HEK293 (cell line): ENCODE data around the gene ERBIN.

Source experiments
- CTCF ChIA-PET: fragments of 350-600 bp; formaldehyde crosslinking; extraction: SDS; loops from one replicate; lab custom pipeline; 2021; ENCODE audit warnings: antibody characterized with exemption; lab: Yijun Ruan, JAX
- POLR2A ChIA-PET: fragments of 300-600 bp; formaldehyde crosslinking; extraction: SDS; loops from one replicate; lab custom pipeline; 2020; ENCODE audit warnings: antibody characterized with exemption, inconsistent platforms; lab: Yijun Ruan, JAX
- H3K27ac ChIP-seq: fragments of 200-500 bp; sonication (Bioruptor generic); 2 replicates; pipeline ENCODE4 v1.5.1; 2014; ENCODE audit warnings: low read depth, low read length, control low read depth, inconsistent platforms; ENCODE audit errors: extremely low read depth
- H3K36me3 ChIP-seq, 2 experiments: fragments of 200-500 bp in 1 of 2; sonication (Bioruptor generic) in 1 of 2; 1 replicate in 1 of 2; 2 replicates in 1 of 2; pipeline ENCODE4 v1.5.1; 2014 to 2017; ENCODE audit warnings: inconsistent platforms in 2 of 2, low read length in 2 of 2; ENCODE audit not compliant: control insufficient read depth in 2 of 2, insufficient read depth in 1 of 2
- H3K4me1 ChIP-seq: fragments of 200-500 bp; sonication (Bioruptor generic); 2 replicates; pipeline ENCODE4 v1.5.1; 2014; ENCODE audit warnings: mild to moderate bottlenecking, low read length, inconsistent platforms; ENCODE audit not compliant: control insufficient read depth, insufficient read depth
- H3K4me3 ChIP-seq: 2 replicates; pipeline ENCODE4 v1.5.1; 2011; ENCODE audit warnings: low read depth, mild to moderate bottlenecking, control low read depth, low read length, moderate library complexity
- H3K9me3 ChIP-seq: fragments of 200-500 bp; sonication (Bioruptor generic); 2 replicates; pipeline ENCODE4 v1.5.1; 2014; ENCODE audit warnings: low read depth, low read length, inconsistent platforms; ENCODE audit not compliant: control insufficient read depth, insufficient read depth
- BCL11A ChIP-seq: fragments of 450-650 bp; formaldehyde crosslinking; IDR thresholded peaks from 2 replicates; pipeline ENCODE4 v1.5.1; 2016; ENCODE audit warnings: low read depth, missing biosample characterization, missing genetic modification characterization
- PRDM4 ChIP-seq: fragments of 450-650 bp; formaldehyde crosslinking; IDR thresholded peaks from 2 replicates; pipeline ENCODE4 v1.5.1; 2017; ENCODE audit warnings: missing biosample characterization, missing genetic modification characterization
- WT1 ChIP-seq: fragments of 450-650 bp; formaldehyde crosslinking; IDR thresholded peaks from 2 replicates; pipeline ENCODE4 v1.5.1; 2016; ENCODE audit warnings: missing biosample characterization, missing genetic modification characterization
- YY2 ChIP-seq: fragments of 450-650 bp; formaldehyde crosslinking; IDR thresholded peaks from 2 replicates; pipeline ENCODE4 v1.5.1; 2016; ENCODE audit warnings: missing biosample characterization, missing genetic modification characterization
- ZBTB10 ChIP-seq: fragments of 450-650 bp; formaldehyde crosslinking; IDR thresholded peaks from 2 replicates; pipeline ENCODE4 v1.5.1; 2016; ENCODE audit warnings: missing biosample characterization, missing genetic modification characterization
- ZBTB48 ChIP-seq: fragments of 450-650 bp; formaldehyde crosslinking; IDR thresholded peaks from 2 replicates; pipeline ENCODE4 v1.5.1; 2016; ENCODE audit warnings: missing biosample characterization, missing genetic modification characterization
- ZBTB6 ChIP-seq: fragments of 450-650 bp; formaldehyde crosslinking; IDR thresholded peaks from 2 replicates; pipeline ENCODE4 v1.5.1; 2017; ENCODE audit warnings: missing biosample characterization, missing genetic modification characterization
- ZNF10 ChIP-seq: fragments of 450-650 bp; formaldehyde crosslinking; IDR thresholded peaks from 2 replicates; pipeline ENCODE4 v1.5.1; 2017; ENCODE audit warnings: missing biosample characterization, missing genetic modification characterization
- ZNF132 ChIP-seq: fragments of 450-650 bp; formaldehyde crosslinking; IDR thresholded peaks from 2 replicates; pipeline ENCODE4 v1.5.1; 2017; ENCODE audit warnings: missing biosample characterization, missing genetic modification characterization, borderline replicate concordance
- ZNF148 ChIP-seq: fragments of 450-650 bp; formaldehyde crosslinking; IDR thresholded peaks from 2 replicates; pipeline ENCODE4 v1.5.0; 2017; ENCODE audit warnings: missing biosample characterization, missing genetic modification characterization, borderline replicate concordance
- ZNF19 ChIP-seq: fragments of 450-650 bp; formaldehyde crosslinking; IDR thresholded peaks from 2 replicates; pipeline ENCODE4; 2016; ENCODE audit warnings: missing biosample characterization, missing genetic modification characterization, low read depth
- ZNF221 ChIP-seq: fragments of 450-650 bp; formaldehyde crosslinking; IDR thresholded peaks from 2 replicates; pipeline ENCODE4 v1.5.1; 2017; ENCODE audit warnings: missing biosample characterization, missing genetic modification characterization, borderline replicate concordance
- ZNF23 ChIP-seq: fragments of 450-650 bp; formaldehyde crosslinking; IDR thresholded peaks from 2 replicates; pipeline ENCODE4 v1.5.1; 2016; ENCODE audit warnings: missing biosample characterization, missing genetic modification characterization, borderline replicate concordance
- ZNF248 ChIP-seq: fragments of 450-650 bp; formaldehyde crosslinking; IDR thresholded peaks from 2 replicates; pipeline ENCODE4 v1.5.1; 2017; ENCODE audit warnings: missing biosample characterization, missing genetic modification characterization
- ZNF292 ChIP-seq: fragments of 450-650 bp; formaldehyde crosslinking; IDR thresholded peaks from 2 replicates; pipeline ENCODE4 v1.5.1; 2016; ENCODE audit warnings: low read depth, missing biosample characterization, missing genetic modification characterization, borderline replicate concordance
- ZNF521 ChIP-seq: fragments of 450-650 bp; formaldehyde crosslinking; IDR thresholded peaks from 2 replicates; pipeline ENCODE4 v1.5.1; 2017; ENCODE audit warnings: missing biosample characterization, mild to moderate bottlenecking, missing genetic modification characterization
- ZNF585B ChIP-seq: fragments of 450-650 bp; formaldehyde crosslinking; IDR thresholded peaks from 2 replicates; pipeline ENCODE4 v1.5.1; 2016; ENCODE audit warnings: missing biosample characterization, missing genetic modification characterization
- ZNF791 ChIP-seq: fragments of 450-650 bp; formaldehyde crosslinking; IDR thresholded peaks from 2 replicates; pipeline ENCODE4 v1.5.1; 2016; ENCODE audit warnings: missing biosample characterization, missing genetic modification characterization
- ZSCAN16 ChIP-seq: fragments of 450-650 bp; formaldehyde crosslinking; IDR thresholded peaks from 2 replicates; pipeline ENCODE4 v1.5.1; 2016; ENCODE audit warnings: missing biosample characterization, missing genetic modification characterization
- ZSCAN23 ChIP-seq: fragments of 450-650 bp; formaldehyde crosslinking; IDR thresholded peaks from 2 replicates; pipeline ENCODE4 v1.5.1; 2016; ENCODE audit warnings: missing biosample characterization, missing genetic modification characterization

ERBIN gene

GRCh38 chr5:65948115-65948747, 21.9 kb downstream of the ERBIN start:
- POLR2A ChIA-PET: no interaction called here
- no peaks in the 10 kb centered on the region for H3K4me1 ChIP-seq
- H3K9me3 ChIP-seq: no peaks in the 10 kb centered on the region
- CTCF ChIA-PET: interaction anchor here (0.6 kb wide), 1 partner anchor 33 kb away, joined by 3 read pairs; no protein-coding TSS in a partner anchor
- no peak overlapping the region for H3K27ac ChIP-seq
- H3K36me3 ChIP-seq: no peaks in the 10 kb centered on the region; a peak in 2 of 3 replicates
- H3K4me3 ChIP-seq: no peak overlapping the region
- TF ChIP-seq YY2 (tag by site-specific recombination): no peak
- no peak for TF ChIP-seq ZBTB6 (tag by site-specific recombination)
- no peak for TF ChIP-seq ZNF221 (tag by site-specific recombination)
- TF ChIP-seq WT1 (tag by site-specific recombination): no peak
- no peak for TF ChIP-seq ZBTB10 (tag by site-specific recombination)
- no peak for TF ChIP-seq ZNF248 (tag by site-specific recombination)
- no peak for TF ChIP-seq ZNF585B (tag by site-specific recombination)
- no peak for TF ChIP-seq PRDM4
- no peak for TF ChIP-seq ZNF132 (tag by site-specific recombination)
- no peak for TF ChIP-seq ZNF19 (tag by site-specific recombination)
- TF ChIP-seq ZSCAN16 (tag by site-specific recombination): no peak
- TF ChIP-seq ZBTB48: no peak
- no peak for TF ChIP-seq ZNF292
- no peak for TF ChIP-seq ZNF23 (tag by site-specific recombination)
- TF ChIP-seq ZSCAN23 (tag by site-specific recombination): no peak
- TF ChIP-seq BCL11A: no peak
- TF ChIP-seq ZNF10 (tag by site-specific recombination): no peak
- no peak for TF ChIP-seq ZNF148 (tag by site-specific recombination)
- TF ChIP-seq ZNF791 (tag by site-specific recombination): no peak
- no peak for TF ChIP-seq ZNF521 (tag by site-specific recombination)
